ENCODE measurements around the gene MAP7.

Gene MAP7

DNA sequence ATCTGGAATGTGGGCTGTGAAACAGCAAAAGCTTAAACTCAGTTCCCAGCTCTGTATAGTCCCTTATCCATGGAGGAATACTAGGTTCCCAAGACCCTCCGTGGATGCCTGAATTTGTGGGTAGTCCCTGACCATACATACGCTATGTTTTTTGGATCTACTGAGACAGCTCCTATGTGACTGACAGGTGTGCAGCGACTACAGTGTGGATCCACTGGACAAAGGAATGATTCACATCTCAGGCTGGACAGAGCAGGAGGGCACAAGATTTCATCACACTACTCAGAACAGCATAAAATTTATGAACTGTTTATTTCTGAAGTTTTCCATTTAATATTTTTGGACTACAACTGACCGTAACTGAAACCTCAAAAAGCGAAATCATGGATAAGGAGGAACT is 125.3 kb downstream of the MAP7 start:
- Histone ChIP-seq H3K27me3 (ENCODE audit: control insufficient read depth in 3 of 3, insufficient read depth in 3 of 3, low read depth in 1 of 3, low read length in 3 of 3) (no peaks in the 10 kb centered on the region), H3K18ac (ENCODE audit: low read length) (no peak overlapping the region), H3K27ac (replicated peaks; ENCODE audit: low read length) (no peak overlapping the region), H2BK5ac (ENCODE audit: low read length) (no peak overlapping the region), H2AK5ac (ENCODE audit: low read depth, low read length) (no peak overlapping the region), H2BK12ac (ENCODE audit: low read length) (no peak overlapping the region), H3K23ac (ENCODE audit: low read depth, low read length, poor library complexity) (no peak overlapping the region), H3K79me1 (ENCODE audit: low read depth, low read length) (no peaks in the 10 kb centered on the region), H3K4me3 (ENCODE audit: low read length in 2 of 2) (no peak overlapping the region), H3K4ac (ENCODE audit: low read length) (no peak overlapping the region), H3K36me3 (replicated peaks in 1 of 2; ENCODE audit: control insufficient read depth in 2 of 2, insufficient read depth in 2 of 2, low read length in 2 of 2) (no peaks in the 10 kb centered on the region), H2AFZ (ENCODE audit: low read length) (no peak overlapping the region), H3K9me3 (replicated peaks in 1 of 2; ENCODE audit: control insufficient read depth in 2 of 2, insufficient read depth in 1 of 2, low read depth in 1 of 2, low read length in 2 of 2) (no peaks in the 10 kb centered on the region), H2BK15ac (ENCODE audit: low read length) (no peak overlapping the region), H2BK120ac (ENCODE audit: low read depth, low read length) (no peak overlapping the region), H3K4me2 (ENCODE audit: insufficient read depth, low read length, poor library complexity, severe bottlenecking) (no peak overlapping the region), H3K9ac (ENCODE audit: low read depth, low read length, poor library complexity) (no peak overlapping the region), H4K8ac (ENCODE audit: low read depth, low read length) (no peak overlapping the region), H3K14ac (ENCODE audit: low read length) (no peak overlapping the region), H4K91ac (ENCODE audit: low read depth, low read length, poor library complexity) (no peak overlapping the region), H3K4me1 (ENCODE audit: control insufficient read depth in 2 of 2, insufficient read depth in 1 of 2, low read depth in 1 of 2, low read length in 2 of 2) (no peaks in the 10 kb centered on the region)
- no CpG with 5 or more reads among the region's 5 CpGs for WGBS, 2 donors (ENCODE audit: extremely low coverage in 2 of 2, insufficient read length in 2 of 2, insufficient replicate concordance in 1 of 2)
- no peak for DNase-seq (ENCODE audit: low spot score)

DNA sequence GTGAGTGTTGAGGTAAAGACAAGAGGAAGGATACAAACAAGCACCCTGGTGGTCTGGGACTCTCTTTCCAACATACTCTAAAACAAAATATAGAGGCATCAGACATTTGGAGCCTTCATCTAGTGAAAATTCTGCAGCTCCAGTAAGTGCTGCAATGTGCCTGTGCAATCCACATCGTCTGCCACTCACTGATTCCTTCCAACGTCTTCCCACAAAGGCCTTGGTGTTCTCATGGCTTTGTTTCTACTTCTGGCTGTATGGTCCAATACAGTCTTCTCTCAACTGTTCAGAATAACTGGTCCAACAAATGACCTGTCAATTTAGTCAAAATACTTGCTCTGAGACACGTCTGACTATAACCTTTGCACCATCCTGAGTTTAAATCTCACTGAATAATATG is 125.8 kb downstream of the MAP7 start:
- no peaks in the 10 kb centered on the region for H3K27me3 ChIP-seq (ENCODE audit: control insufficient read depth in 3 of 3, insufficient read depth in 3 of 3, low read depth in 1 of 3, low read length in 3 of 3)
- no CpG with 5 or more reads among the region's 3 CpGs for WGBS, 2 donors (ENCODE audit: extremely low coverage in 2 of 2, insufficient read length in 2 of 2, insufficient replicate concordance in 1 of 2)
- no peak overlapping the region for H3K27ac ChIP-seq (replicated peaks; ENCODE audit: low read length)
- DNase-seq (ENCODE audit: low spot score) = no peak
- no peak overlapping the region for H4K8ac ChIP-seq (ENCODE audit: low read depth, low read length)
- no peaks in the 10 kb centered on the region for H3K36me3 ChIP-seq (replicated peaks in 1 of 2; ENCODE audit: control insufficient read depth in 2 of 2, insufficient read depth in 2 of 2, low read length in 2 of 2)
- no peak overlapping the region for H3K4ac ChIP-seq (ENCODE audit: low read length)
- no peak overlapping the region for H3K23ac ChIP-seq (ENCODE audit: low read depth, low read length, poor library complexity)
- no peak overlapping the region for H3K4me3 ChIP-seq (ENCODE audit: low read length in 2 of 2)
- no peaks in the 10 kb centered on the region for H3K9me3 ChIP-seq (replicated peaks in 1 of 2; ENCODE audit: control insufficient read depth in 2 of 2, insufficient read depth in 1 of 2, low read depth in 1 of 2, low read length in 2 of 2)
- H2BK15ac ChIP-seq (ENCODE audit: low read length) = no peak overlapping the region
- no peak overlapping the region for H3K9ac ChIP-seq (ENCODE audit: low read depth, low read length, poor library complexity)
- no peak overlapping the region for H3K14ac ChIP-seq (ENCODE audit: low read length)
- H2BK120ac ChIP-seq (ENCODE audit: low read depth, low read length) = no peak overlapping the region
- H3K18ac ChIP-seq (ENCODE audit: low read length) = no peak overlapping the region
- H2BK12ac ChIP-seq (ENCODE audit: low read length) = no peak overlapping the region
- no peaks in the 10 kb centered on the region for H3K4me1 ChIP-seq (ENCODE audit: control insufficient read depth in 2 of 2, insufficient read depth in 1 of 2, low read depth in 1 of 2, low read length in 2 of 2)
- H2AK5ac ChIP-seq (ENCODE audit: low read depth, low read length) = no peak overlapping the region
- H2AFZ ChIP-seq (ENCODE audit: low read length) = no peak overlapping the region
- no peak overlapping the region for H4K91ac ChIP-seq (ENCODE audit: low read depth, low read length, poor library complexity)
- H3K79me1 ChIP-seq (ENCODE audit: low read depth, low read length) = no peaks in the 10 kb centered on the region
- no peak overlapping the region for H2BK5ac ChIP-seq (ENCODE audit: low read length)
- H3K4me2 ChIP-seq (ENCODE audit: insufficient read depth, low read length, poor library complexity, severe bottlenecking) = no peak overlapping the region

DNA sequence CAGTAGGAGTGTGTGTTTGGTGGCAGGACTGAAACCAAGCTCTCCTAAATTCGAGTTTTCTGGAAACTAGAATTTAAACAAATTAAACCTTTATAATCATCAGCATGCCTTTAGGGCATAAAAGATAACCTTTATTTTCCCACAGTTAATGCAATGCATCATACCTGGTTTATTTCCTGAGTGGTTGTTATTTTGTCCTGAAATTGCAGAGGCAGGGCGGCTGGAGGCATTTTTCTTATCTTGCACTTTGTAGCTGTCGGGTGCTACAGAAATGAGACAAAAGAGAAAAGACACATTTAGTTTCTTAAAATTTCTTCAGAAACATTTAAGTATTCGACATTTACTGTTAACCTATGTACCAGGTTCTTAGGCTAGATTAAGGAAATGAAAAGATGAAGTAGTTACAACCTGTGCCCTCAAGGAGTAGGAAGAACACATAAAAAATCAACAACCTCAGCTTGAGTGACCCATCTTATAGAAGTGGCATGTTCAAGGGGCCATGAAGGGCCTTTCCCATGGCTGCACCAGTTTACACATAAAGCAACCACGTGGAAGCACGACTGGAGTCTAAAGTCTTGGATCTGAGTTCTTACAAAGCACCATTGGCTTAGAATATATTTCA is 128.6 kb downstream of the MAP7 start:
- no peak overlapping the region for H4K91ac ChIP-seq (ENCODE audit: low read depth, low read length, poor library complexity)
- H3K4me1 ChIP-seq (ENCODE audit: control insufficient read depth in 2 of 2, insufficient read depth in 1 of 2, low read depth in 1 of 2, low read length in 2 of 2) = no peaks in the 10 kb centered on the region
- H3K23ac ChIP-seq (ENCODE audit: low read depth, low read length, poor library complexity) = no peak overlapping the region
- H3K4ac ChIP-seq (ENCODE audit: low read length) = no peak overlapping the region
- H3K18ac ChIP-seq (ENCODE audit: low read length) = no peak overlapping the region
- H3K14ac ChIP-seq (ENCODE audit: low read length) = no peak overlapping the region
- no CpG with 5 or more reads among the region's 6 CpGs for WGBS, 2 donors (ENCODE audit: extremely low coverage in 2 of 2, insufficient read length in 2 of 2, insufficient replicate concordance in 1 of 2)
- H4K8ac ChIP-seq (ENCODE audit: low read depth, low read length) = no peak overlapping the region
- no peaks in the 10 kb centered on the region for H3K27me3 ChIP-seq (ENCODE audit: control insufficient read depth in 3 of 3, insufficient read depth in 3 of 3, low read depth in 1 of 3, low read length in 3 of 3)
- H2BK120ac ChIP-seq (ENCODE audit: low read depth, low read length) = no peak overlapping the region
- H3K4me3 ChIP-seq (ENCODE audit: low read length in 2 of 2) = no peak overlapping the region
- DNase-seq (ENCODE audit: low spot score) = no peak
- no peak overlapping the region for H3K9ac ChIP-seq (ENCODE audit: low read depth, low read length, poor library complexity)
- no peaks in the 10 kb centered on the region for H3K9me3 ChIP-seq (replicated peaks in 1 of 2; ENCODE audit: control insufficient read depth in 2 of 2, insufficient read depth in 1 of 2, low read depth in 1 of 2, low read length in 2 of 2)
- H2BK15ac ChIP-seq (ENCODE audit: low read length) = no peak overlapping the region
- no peak overlapping the region for H2BK12ac ChIP-seq (ENCODE audit: low read length)
- no peaks in the 10 kb centered on the region for H3K79me1 ChIP-seq (ENCODE audit: low read depth, low read length)
- no peaks in the 10 kb centered on the region for H3K36me3 ChIP-seq (replicated peaks in 1 of 2; ENCODE audit: control insufficient read depth in 2 of 2, insufficient read depth in 2 of 2, low read length in 2 of 2)
- no peak overlapping the region for H2AK5ac ChIP-seq (ENCODE audit: low read depth, low read length)
- no peak overlapping the region for H2BK5ac ChIP-seq (ENCODE audit: low read length)
- no peak overlapping the region for H3K4me2 ChIP-seq (ENCODE audit: insufficient read depth, low read length, poor library complexity, severe bottlenecking)
- H3K27ac ChIP-seq (replicated peaks; ENCODE audit: low read length) = no peak overlapping the region
- no peak overlapping the region for H2AFZ ChIP-seq (ENCODE audit: low read length)

DNA sequence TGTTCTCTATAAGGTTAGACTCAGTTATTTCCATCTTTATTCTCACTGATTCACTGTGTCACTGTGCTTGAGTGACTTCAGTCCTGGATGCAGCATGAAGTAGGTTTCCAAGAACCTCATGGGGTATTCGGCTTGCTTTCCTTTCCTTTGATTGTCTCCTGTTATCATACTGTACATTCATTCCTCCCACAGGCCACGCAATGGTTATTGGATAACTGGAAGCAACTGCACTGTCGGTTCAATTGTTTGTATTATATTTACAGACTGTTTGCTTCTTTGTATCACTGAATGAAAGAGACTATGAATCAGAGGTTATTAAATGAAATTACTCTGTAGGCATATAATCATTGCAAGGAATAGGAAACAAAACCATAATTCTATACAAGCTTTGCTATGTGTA is 129.4 kb downstream of the MAP7 start:
- no peak overlapping the region for H4K91ac ChIP-seq (ENCODE audit: low read depth, low read length, poor library complexity)
- no peaks in the 10 kb centered on the region for H3K4me1 ChIP-seq (ENCODE audit: control insufficient read depth in 2 of 2, insufficient read depth in 1 of 2, low read depth in 1 of 2, low read length in 2 of 2)
- no peak overlapping the region for H3K23ac ChIP-seq (ENCODE audit: low read depth, low read length, poor library complexity)
- no peak overlapping the region for H2BK12ac ChIP-seq (ENCODE audit: low read length)
- no peak overlapping the region for H3K14ac ChIP-seq (ENCODE audit: low read length)
- DNase-seq (ENCODE audit: low spot score) = no peak
- H2BK5ac ChIP-seq (ENCODE audit: low read length) = no peak overlapping the region
- no peak overlapping the region for H2AFZ ChIP-seq (ENCODE audit: low read length)
- no peak overlapping the region for H3K4me2 ChIP-seq (ENCODE audit: insufficient read depth, low read length, poor library complexity, severe bottlenecking)
- no peaks in the 10 kb centered on the region for H3K9me3 ChIP-seq (replicated peaks in 1 of 2; ENCODE audit: control insufficient read depth in 2 of 2, insufficient read depth in 1 of 2, low read depth in 1 of 2, low read length in 2 of 2)
- no peak overlapping the region for H3K27ac ChIP-seq (replicated peaks; ENCODE audit: low read length)
- no peak overlapping the region for H3K4ac ChIP-seq (ENCODE audit: low read length)
- no peaks in the 10 kb centered on the region for H3K27me3 ChIP-seq (ENCODE audit: control insufficient read depth in 3 of 3, insufficient read depth in 3 of 3, low read depth in 1 of 3, low read length in 3 of 3)
- no peak overlapping the region for H3K18ac ChIP-seq (ENCODE audit: low read length)
- H3K9ac ChIP-seq (ENCODE audit: low read depth, low read length, poor library complexity) = no peak overlapping the region
- H3K79me1 ChIP-seq (ENCODE audit: low read depth, low read length) = no peaks in the 10 kb centered on the region
- no peak overlapping the region for H3K4me3 ChIP-seq (ENCODE audit: low read length in 2 of 2)
- no peak overlapping the region for H2BK15ac ChIP-seq (ENCODE audit: low read length)
- H3K36me3 ChIP-seq (replicated peaks in 1 of 2; ENCODE audit: control insufficient read depth in 2 of 2, insufficient read depth in 2 of 2, low read length in 2 of 2) = no peaks in the 10 kb centered on the region
- no CpG with 5 or more reads among the region's 3 CpGs for WGBS, 2 donors (ENCODE audit: extremely low coverage in 2 of 2, insufficient read length in 2 of 2, insufficient replicate concordance in 1 of 2)
- H4K8ac ChIP-seq (ENCODE audit: low read depth, low read length) = no peak overlapping the region
- H2BK120ac ChIP-seq (ENCODE audit: low read depth, low read length) = no peak overlapping the region
- no peak overlapping the region for H2AK5ac ChIP-seq (ENCODE audit: low read depth, low read length)
